Fibroblast of the conjunctiva (primary cell): ENCODE data around the gene COX7A2L.
"Not testable (repeated sequence)": the region's sequence is repeated elsewhere in the genome, so short reads cannot be mapped to it uniquely, and the experiment has no call there.

ENCODE experiments used
- DNase-seq: peaks from one replicate; pipeline ENCODE4 v3.0.0-alpha.2; 2010; ENCODE audit warnings: low read depth

COX7A2L gene

DNA sequence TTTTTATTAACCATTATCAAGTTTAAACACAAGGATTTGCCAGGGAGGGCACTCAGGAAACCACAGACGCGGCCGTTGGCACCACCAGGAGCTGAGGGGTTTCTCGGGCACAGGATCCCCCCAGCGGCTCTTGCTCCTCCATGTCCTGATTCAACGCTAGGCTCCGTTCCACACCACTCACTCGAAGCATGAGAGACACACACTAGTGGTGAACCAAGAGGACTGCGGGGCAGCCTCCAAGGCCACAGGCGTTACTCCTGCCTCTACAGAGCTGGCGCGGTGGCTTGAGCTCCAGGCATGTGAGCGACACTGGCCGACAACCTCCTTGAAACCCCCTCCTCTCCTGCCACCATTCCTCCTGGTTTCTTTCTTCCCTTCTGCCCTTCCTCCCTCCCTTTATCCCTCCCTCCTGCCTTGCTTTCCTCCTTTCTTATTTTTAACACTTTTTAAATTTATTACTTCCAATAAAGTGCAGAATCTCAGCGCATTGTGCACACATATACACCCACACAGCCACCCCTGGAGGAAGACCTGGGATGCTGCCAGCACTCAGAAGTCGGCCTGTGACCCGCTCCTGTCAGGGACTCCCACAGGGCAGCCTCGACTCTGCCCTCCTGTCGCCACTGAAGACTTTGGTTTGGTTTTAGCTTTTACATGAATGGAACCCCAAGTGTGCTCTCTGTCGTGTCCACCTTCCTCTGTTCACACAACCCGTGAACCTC is 21.7 kb downstream of the COX7A2L start:
- no peak for DNase-seq

GRCh38 chr2:42338567-42339190 is 22.3 kb downstream of the COX7A2L start:
- no peak for DNase-seq

- no peak for DNase-seq
These were observed 23.0 kb downstream of the COX7A2L start for GRCh38 chr2:42337846-42338566.

DNA sequence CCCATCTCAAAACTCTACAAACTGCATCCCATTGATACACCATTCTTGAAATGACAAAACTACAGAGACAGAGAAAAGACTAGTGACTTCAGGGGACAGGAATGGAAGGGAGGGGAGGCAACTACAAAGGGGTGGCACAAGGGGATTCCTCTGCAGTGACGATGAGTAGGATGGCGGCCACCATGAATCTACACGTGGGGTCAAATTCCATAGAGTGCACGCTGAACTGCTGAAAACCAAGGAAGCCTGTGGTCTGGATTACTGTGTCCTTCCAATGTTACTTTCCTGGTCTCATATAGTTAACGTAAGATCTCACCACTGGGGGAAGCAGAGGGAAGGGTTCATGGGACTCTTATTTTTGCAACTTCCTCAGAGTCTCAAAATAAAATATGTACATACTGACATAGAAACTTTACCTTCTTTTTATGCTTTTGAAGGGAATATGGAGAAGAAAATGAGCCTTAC is 23.6 kb downstream of the COX7A2L start:
- DNase-seq: no peak

DNA sequence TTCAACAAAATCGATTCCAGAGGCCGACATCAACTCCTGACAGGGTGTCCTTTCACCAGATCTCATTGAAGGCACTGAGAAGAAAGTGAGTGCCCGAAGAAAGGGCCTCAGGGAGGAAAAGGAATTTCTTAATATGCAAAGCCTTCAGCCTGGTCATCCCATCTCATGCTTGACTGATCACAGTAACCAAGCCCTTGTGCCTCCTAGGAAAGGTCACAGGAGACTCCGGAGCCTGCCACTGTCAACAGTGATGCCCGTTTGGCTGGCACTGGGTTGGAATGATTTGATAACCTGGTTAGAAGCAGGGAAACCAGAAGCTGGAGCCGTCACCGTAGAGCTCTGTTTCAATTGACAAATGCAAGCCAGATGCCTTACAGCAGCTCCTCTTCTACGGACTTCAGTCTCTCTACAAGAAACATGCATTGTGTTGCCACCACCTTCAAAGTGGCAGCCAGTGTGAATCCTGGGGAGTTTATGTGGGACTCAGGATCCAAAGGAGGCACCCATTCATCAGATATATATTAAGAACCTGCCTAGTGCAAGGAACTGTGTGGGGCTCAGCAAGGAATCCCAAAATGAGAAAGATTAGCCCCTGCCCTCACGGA is 24.6 kb downstream of the COX7A2L start:
- no peak for DNase-seq

- no peak for DNase-seq
These were observed 25.4 kb downstream of the COX7A2L start for GRCh38 chr2:42335514-42336104.

DNA sequence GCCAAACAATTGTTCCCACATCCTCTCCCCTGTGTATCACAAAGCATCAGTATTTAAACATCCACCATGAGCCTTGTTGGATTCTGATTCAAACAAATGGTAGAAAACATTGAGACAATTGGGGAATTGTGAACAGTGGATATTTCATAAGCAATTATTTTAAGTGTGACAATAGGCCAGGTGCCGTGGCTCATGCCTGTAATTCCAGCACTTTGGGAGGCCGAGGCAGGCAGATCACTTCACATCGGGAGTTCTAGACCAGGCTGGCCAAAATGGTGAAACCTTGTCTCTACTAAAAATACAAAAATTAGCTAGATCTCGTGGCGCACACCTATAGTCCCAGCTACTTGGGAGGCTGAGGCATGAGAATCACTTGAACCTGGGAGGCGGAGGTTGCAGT is 26.2 kb downstream of the COX7A2L start:
- not testable (repeated sequence) for DNase-seq

DNA sequence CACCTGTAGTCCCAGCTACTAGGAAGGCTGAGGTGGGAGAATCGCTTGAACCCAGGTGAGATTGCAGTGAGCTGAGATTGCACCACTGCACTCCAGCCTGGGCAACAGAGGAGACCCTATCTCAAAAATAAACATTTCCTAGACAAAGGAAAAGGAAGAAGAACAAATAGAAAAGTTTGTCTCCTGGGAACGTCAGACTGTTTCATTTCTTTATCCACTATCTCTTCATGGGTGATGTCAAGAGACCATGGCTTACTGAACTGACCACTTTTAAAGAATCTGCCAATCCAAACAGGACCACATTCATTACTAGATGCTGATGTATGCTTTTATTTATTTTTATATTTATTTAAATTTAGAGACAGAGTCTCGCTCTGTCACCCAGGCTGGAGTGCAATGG is 26.8 kb downstream of the COX7A2L start:
- DNase-seq: no peak

DNA sequence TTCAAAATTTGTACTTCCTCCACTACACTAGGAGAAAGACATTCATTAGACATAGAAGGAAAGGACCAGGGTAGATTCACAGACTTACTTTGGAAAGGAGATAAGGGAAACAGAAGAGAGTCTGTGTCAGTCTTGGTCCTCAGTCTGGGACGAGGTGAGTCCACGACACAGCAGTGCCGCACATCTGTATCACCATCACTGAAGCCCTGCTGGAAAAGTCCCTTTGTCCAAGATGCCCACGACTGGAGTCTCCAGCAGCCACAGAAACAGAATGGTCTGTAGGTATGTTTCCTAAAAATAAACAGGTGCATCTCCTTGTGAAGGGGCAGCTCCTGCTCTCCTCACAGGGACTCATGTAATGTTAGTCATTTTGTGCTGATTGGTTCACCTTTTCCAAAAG is 27.4 kb downstream of the COX7A2L start:
- no peak for DNase-seq

DNA sequence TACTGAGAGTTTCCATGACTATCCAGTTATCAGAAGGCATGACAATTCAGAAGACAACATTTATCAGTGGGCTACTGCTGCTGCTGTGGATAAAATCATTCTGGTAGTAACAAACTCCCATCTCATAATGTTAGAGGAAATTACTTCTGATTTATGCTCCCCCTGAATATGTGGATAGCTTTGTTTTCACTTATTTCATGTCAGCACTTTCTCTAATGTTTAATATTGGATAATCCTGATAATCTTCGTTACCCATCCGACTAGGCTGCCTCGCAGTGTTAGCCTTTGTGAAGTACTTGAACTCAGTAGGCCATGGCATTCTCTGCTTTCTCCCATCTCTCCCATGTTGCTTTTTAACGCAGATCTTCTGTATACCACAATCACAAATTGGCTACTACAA is 28.4 kb downstream of the COX7A2L start:
- no peak for DNase-seq

DNA sequence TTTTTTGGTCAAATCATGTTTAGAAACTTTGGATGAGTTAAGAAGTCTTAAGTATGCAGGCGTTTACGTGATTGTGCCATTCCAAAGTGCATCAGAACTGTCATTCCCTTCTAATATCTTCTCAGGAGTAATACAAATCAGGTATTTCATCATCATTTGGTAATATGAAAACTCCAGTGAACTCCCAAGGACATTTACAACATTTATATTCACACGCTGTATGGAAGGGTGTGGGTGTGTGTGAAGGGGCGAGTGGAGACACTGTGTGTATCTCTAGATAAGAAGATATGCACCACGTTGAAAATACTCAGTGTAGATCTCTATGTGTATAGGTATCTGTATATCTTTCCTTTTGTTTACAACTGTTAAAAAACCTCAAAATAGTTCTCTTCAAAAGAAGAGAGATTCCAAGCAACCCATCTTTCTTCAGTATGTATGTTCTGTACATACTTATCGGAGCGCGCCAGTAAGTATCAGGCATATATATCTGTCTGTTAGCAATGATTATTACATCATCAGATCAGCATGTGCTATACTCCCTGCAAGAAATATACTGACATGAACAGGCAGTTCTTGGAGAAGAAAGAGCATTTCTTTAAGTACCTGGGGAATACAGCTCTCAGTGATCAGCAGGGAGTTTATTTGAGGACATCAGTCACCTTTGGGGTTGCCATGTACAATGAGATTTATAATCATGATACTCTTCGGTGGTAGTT is 29.3 kb downstream of the COX7A2L start:
- DNase-seq: no peak

DNA sequence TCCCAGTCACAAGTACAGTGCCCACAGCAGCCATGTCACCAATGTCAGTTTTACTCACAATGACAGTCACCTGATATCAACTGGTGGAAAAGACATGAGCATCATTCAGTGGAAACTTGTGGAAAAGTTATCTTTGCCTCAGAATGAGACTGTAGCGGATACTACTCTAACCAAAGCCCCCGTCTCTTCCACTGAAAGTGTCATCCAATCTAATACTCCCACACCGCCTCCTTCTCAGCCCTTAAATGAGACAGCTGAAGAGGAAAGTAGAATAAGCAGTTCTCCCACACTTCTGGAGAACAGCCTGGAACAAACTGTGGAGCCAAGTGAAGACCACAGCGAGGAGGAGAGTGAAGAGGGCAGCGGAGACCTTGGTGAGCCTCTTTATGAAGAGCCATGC is 31.3 kb downstream of the COX7A2L start:
- DNase-seq: no peak

GRCh38 chr2:42328923-42329322 is 32.1 kb downstream of the COX7A2L start:
- no peak for DNase-seq

DNA sequence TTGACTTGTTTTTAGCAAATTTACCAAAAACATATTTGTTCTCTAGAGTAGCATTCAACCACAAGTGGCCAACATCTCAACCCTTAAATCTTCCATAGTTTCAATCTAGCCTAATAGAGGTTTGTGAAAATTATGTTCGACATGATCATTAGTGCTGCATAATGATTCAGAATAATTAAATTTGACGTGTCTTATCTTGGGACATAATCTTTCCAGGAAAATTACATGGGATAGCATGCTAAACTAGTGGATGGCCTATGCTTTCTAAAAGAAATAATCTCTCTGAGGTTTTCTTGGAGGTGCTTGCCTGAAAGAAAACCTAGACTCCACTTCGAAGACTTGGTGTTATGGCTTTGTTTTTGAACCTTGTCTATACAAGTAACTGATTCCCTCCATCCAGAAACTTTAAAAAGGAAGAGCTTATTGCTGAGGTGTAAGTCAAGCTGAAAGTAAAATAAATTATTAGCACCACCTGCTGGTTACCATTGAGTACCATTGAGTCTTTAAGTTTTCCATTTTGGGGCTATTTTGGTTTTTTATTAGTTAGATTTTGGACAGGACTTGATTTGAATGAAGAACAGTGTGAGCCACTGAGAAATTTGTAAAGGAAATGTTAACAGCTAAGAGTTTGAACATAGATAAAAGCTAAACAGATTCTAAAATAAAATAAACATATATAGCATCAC is 32.7 kb downstream of the COX7A2L start:
- peak; percentile 28 for DNase-seq

GRCh38 chr2:42327125-42327524 is 33.9 kb downstream of the COX7A2L start:
- no peak for DNase-seq

DNA sequence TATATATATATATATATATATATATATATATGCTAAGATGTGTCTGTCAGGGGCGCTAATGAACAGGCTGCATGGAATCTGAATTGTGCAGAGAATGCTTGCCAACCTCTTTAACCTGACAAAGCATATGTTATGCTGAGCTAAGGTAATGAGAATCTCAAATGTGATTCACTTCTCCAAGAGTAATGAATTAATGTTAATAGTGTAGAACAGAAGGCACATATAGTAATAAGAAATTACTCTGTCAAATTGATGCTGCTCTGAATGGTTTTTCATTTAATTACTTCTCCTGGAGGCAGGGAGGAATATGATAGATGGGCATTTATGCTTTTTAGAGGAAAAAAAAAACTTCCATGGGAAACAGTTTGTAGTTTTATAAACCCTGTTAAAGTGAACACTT is 35.4 kb downstream of the COX7A2L start:
- no peak for DNase-seq

- no peak for DNase-seq
These were observed 36.1 kb downstream of the COX7A2L start for GRCh38 chr2:42324949-42325348.

DNA sequence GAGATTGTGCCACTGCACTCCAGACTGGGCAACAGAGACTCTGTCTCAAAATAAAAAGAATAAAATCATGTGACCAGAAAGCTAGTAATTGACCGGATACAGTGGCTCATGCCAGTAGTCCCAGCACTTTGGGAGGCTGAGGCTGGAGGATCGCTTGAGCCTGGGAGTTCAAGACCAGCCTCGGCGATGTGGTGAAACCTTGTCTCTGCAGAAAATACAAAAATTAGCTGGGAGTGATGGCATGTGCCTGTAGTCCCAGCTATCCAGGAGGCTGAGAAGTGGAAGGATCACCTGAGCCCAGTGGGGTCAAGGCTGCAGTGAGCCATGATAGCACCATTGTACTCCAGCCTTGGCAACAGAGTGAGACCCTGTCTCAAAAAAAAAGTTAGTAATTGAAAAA is 36.8 kb downstream of the COX7A2L start:
- no peak for DNase-seq

GRCh38 chr2:42321452-42322064 is 39.5 kb downstream of the COX7A2L start:
- DNase-seq: no peak

DNA sequence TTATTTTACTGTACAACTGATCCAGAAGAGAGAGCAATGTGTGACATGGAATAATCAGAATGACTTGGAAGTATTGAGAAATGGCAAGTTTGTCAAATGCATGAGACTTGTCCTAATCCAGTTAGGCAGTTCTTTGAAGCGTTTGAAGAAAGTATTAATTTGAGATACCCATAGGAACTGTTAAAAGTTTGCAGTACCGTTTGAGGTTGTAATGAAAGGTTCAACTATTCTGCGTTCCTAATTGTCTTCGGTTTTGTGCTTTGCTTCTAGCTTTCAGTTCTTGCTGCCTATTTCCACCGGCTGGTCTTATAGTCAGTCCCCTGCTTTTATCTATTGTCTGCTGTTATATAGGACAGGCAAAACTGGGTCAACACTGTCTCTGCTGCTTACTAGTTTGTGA is 41.8 kb downstream of the COX7A2L start:
- no peak for DNase-seq

- DNase-seq: no peak
These were observed 43.1 kb downstream of the COX7A2L start for GRCh38 chr2:42317945-42318344.
